HG03045 (cell line): ENCODE measurements around the gene ITGA3.

Source experiments
- ATAC-seq: cut with Tn5 transposase; IDR thresholded peaks from one replicate; pipeline ENCODE4 v1.9.1; 2021; ENCODE audit warnings: mild to moderate bottlenecking, moderate library complexity; ENCODE audit not compliant: unreplicated experiment

The ITGA3 gene

GRCh38 chr17:50090971-50091917 is 35.3 kb downstream of the ITGA3 start:
- no peak for ATAC-seq

GRCh38 chr17:50091918-50092285 is 36.0 kb downstream of the ITGA3 start:
- no peak for ATAC-seq

- no peak for ATAC-seq
These were observed 37.3 kb downstream of the ITGA3 start for GRCh38 chr17:50093246-50093645.

GRCh38 chr17:50093807-50094206 is 37.9 kb downstream of the ITGA3 start:
- no peak for ATAC-seq

- no peak for ATAC-seq
These were observed 38.4 kb downstream of the ITGA3 start for GRCh38 chr17:50094243-50094752.

- ATAC-seq: peak; percentile 84
These were observed 39.1 kb downstream of the ITGA3 start, which contains the start of gene PDK2 for GRCh38 chr17:50094753-50095619. TSS of gene PDK2 (plus strand) at chr17:50095351. CDS start at chr17:50095436, 85 bp downstream.

- no peak for ATAC-seq
These were observed 39.7 kb downstream of the ITGA3 start for GRCh38 chr17:50095626-50096037.

- no peak for ATAC-seq
These were observed 40.2 kb downstream of the ITGA3 start for GRCh38 chr17:50096092-50096491.

- no peak for ATAC-seq
These were observed 40.8 kb downstream of the ITGA3 start for GRCh38 chr17:50096758-50097157.

- no peak for ATAC-seq
These were observed 41.5 kb downstream of the ITGA3 start for GRCh38 chr17:50097455-50097854.

- no peak for ATAC-seq
These were observed 42.0 kb downstream of the ITGA3 start for GRCh38 chr17:50097926-50098325.

- ATAC-seq: no peak
These were observed 42.7 kb downstream of the ITGA3 start for GRCh38 chr17:50098583-50098982.

- ATAC-seq: no peak
These were observed 43.1 kb downstream of the ITGA3 start for GRCh38 chr17:50099003-50099402.

GRCh38 chr17:50100480-50100883 is 44.6 kb downstream of the ITGA3 start:
- ATAC-seq: no peak

- no peak for ATAC-seq
These were observed 45.0 kb downstream of the ITGA3 start for GRCh38 chr17:50100921-50101345.

- ATAC-seq: no peak
These were observed 45.6 kb downstream of the ITGA3 start for GRCh38 chr17:50101346-50102163.

GRCh38 chr17:50102164-50102991 is 46.5 kb downstream of the ITGA3 start:
- no peak for ATAC-seq

GRCh38 chr17:50103252-50103651 is 47.3 kb downstream of the ITGA3 start:
- no peak for ATAC-seq

- ATAC-seq: no peak
These were observed 48.0 kb downstream of the ITGA3 start for GRCh38 chr17:50103941-50104340.

GRCh38 chr17:50105811-50106210 is 49.9 kb downstream of the ITGA3 start:
- no peak for ATAC-seq
